IPS DF 19.7 (cell line): ENCODE data around the gene ADD3.

Source experiments
- DNase-seq: peaks from one replicate; pipeline ENCODE4 v3.0.0-alpha.2; 2013; ENCODE audit warnings: low read depth, low spot score

Gene ADD3

GRCh38 chr10:110061687-110062086, 53.9 kb downstream of the ADD3 start:
- no peak for DNase-seq

GRCh38 chr10:110065269-110065668, 57.5 kb downstream of the ADD3 start:
- no peak for DNase-seq

GRCh38 chr10:110067960-110068770, 60.4 kb downstream of the ADD3 start:
- DNase-seq: no peak

- DNase-seq: no peak
Measured at GRCh38 chr10:110068780-110069179, 61.0 kb downstream of the ADD3 start.

GRCh38 chr10:110069502-110069982, 61.8 kb downstream of the ADD3 start:
- no peak for DNase-seq

- DNase-seq: no peak
Measured at GRCh38 chr10:110073896-110074295, 66.1 kb downstream of the ADD3 start.

- no peak for DNase-seq
Measured at GRCh38 chr10:110074298-110074697, 66.5 kb downstream of the ADD3 start.

- DNase-seq: no peak
Measured at GRCh38 chr10:110074758-110075671, 67.2 kb downstream of the ADD3 start.

- DNase-seq: no peak
Measured at GRCh38 chr10:110075686-110076085, 67.9 kb downstream of the ADD3 start.

GRCh38 chr10:110076559-110077318, 69.0 kb downstream of the ADD3 start:
- DNase-seq: no peak

- DNase-seq: no peak
Measured at GRCh38 chr10:110077436-110078130, 69.8 kb downstream of the ADD3 start.

GRCh38 chr10:110078317-110078716, 70.5 kb downstream of the ADD3 start:
- no peak for DNase-seq

- no peak for DNase-seq
Measured at GRCh38 chr10:110081911-110082310, 74.1 kb downstream of the ADD3 start.

- DNase-seq: no peak
Measured at GRCh38 chr10:110083884-110084283, 76.1 kb downstream of the ADD3 start.

- no peak for DNase-seq
Measured at GRCh38 chr10:110087682-110088081, 79.9 kb downstream of the ADD3 start.

- no peak for DNase-seq
Measured at GRCh38 chr10:110088367-110089104, 80.8 kb downstream of the ADD3 start.

GRCh38 chr10:110091830-110092229, 84.0 kb downstream of the ADD3 start:
- no peak for DNase-seq

- DNase-seq: no peak
Measured at GRCh38 chr10:110093722-110094121, 85.9 kb downstream of the ADD3 start.

GRCh38 chr10:110094786-110095185, 87.0 kb downstream of the ADD3 start:
- DNase-seq: no peak

GRCh38 chr10:110101464-110102144, 93.8 kb downstream of the ADD3 start:
- DNase-seq: no peak
